Lung (tissue), 12 donors: Measurements from ENCODE around the gene TIAM2. TPM values are rescaled to one million over a fixed set of nuclear protein-coding genes. Genes with fewer than 3 reads are reported as not detected.

Experiments used
- ATAC-seq: fragments of 200-7000 bp; cut with Tn5 transposase; one replicate; pipeline ENCODE4 v1.9.1; 2020; ENCODE audit warnings: moderate number of reproducible peaks; ENCODE audit not compliant: insufficient read depth, low FRiP score
- DNase-seq, 3 donors: peaks; one replicate each; pipeline ENCODE4 v3.0.0-alpha.2; 2013 to 2017
- H3K27ac ChIP-seq, 2 donors: one replicate each; pipeline ENCODE4 v1.5.1; 2013; ENCODE audit warnings: mild to moderate bottlenecking in 2 of 2, moderate library complexity in 2 of 2, control low read depth in 1 of 2, inconsistent platforms in 1 of 2, low read depth in 1 of 2, low read length in 1 of 2
- H3K27me3 ChIP-seq, 3 donors: one replicate each; pipeline ENCODE4 v1.5.1; 2013; ENCODE audit warnings: low read length in 2 of 3; ENCODE audit not compliant: control insufficient read depth in 3 of 3, insufficient read depth in 3 of 3
- H3K36me3 ChIP-seq, 4 donors: one replicate each; pipeline ENCODE4 v1.5.1; 2013; ENCODE audit warnings: low read length in 4 of 4, mild to moderate bottlenecking in 1 of 4, moderate library complexity in 1 of 4; ENCODE audit not compliant: control insufficient read depth in 4 of 4, insufficient read depth in 4 of 4
- H3K4me1 ChIP-seq, 5 donors: one replicate each; pipeline ENCODE4 v1.5.1; 2013; ENCODE audit warnings: low read length in 5 of 5, mild to moderate bottlenecking in 2 of 5, moderate library complexity in 1 of 5; ENCODE audit not compliant: control insufficient read depth in 5 of 5, insufficient read depth in 5 of 5
- H3K4me3 ChIP-seq: one replicate; pipeline ENCODE4 v1.5.1; 2013; ENCODE audit warnings: mild to moderate bottlenecking, control low read depth, moderate library complexity
- H3K9ac ChIP-seq, 2 donors: one replicate each; pipeline ENCODE4 v1.5.1; 2013; ENCODE audit warnings: low read length in 2 of 2, control low read depth in 1 of 2; ENCODE audit not compliant: insufficient read depth in 1 of 2
- H3K9me3 ChIP-seq, 4 donors: one replicate each; pipeline ENCODE4 v1.5.1; 2013; ENCODE audit warnings: low read length in 3 of 4, mild to moderate bottlenecking in 1 of 4, moderate library complexity in 1 of 4; ENCODE audit not compliant: control insufficient read depth in 4 of 4, insufficient read depth in 3 of 4
- WGBS, 2 donors: extraction: QIAGEN DNeasy Blood & Tissue Kit; methylation state at CpG; one replicate each; pipeline ENCODE4 v1.1.7; 2013; 5-methylcytosine and 5-hydroxymethylcytosine counted together
- polyA plus RNA-seq, 2 donors: library from polyadenylated mRNA; stranded (reverse); fragments of 200-250 nt; gene quantifications; one replicate each; pipeline ENCODE4 v1.2.1, GENCODE V29; 2013
- total RNA-seq, 2 donors: library from RNA; depleted of rRNA in 1 of 2; stranded (reverse); fragments of >200 nt in 1 of 2; gene quantifications; one replicate each; pipeline ENCODE4 v1.2.1, GENCODE V29; 2014 to 2021
- TF ChIP-seq, protein P1 (sequence below): IDR thresholded peaks from 2 replicates; pipeline ENCODE4 v1.5.1; 2012; ENCODE audit warnings: mild to moderate bottlenecking; ENCODE audit errors: control extremely low read depth, extremely low read depth
- donor health status: control.
- donor health status: control.
- donor health status: Bipolar disorder and iron deficiency.
- donor health status: healthy.
- donor health status: DM: yes; HTN: yes; CAD: no.

TIAM2 gene
- total and polyA plus RNA-seq, 4 donors: 1.8 to 17.5 (median 4.1) TPM

GRCh38 chr6:155054491-155055250, 59.6 kb downstream of the TIAM2 start:
- ATAC-seq: no peak
- no peak for DNase-seq
- WGBS, 2 donors: 60 to 78% methylated on average over 12 of the region's 12 CpGs
- Histone ChIP-seq H3K9ac (no peak overlapping the region), H3K36me3 (no peaks in the 10 kb centered on the region), H3K4me1 (peaks cover 0 to 2% (median 0%) of the 10 kb centered on the region in 5 donors), H3K27ac (no peak overlapping the region), H3K9me3 (no peaks in the 10 kb centered on the region), H3K27me3 (no peaks in the 10 kb centered on the region), H3K4me3 (no peak overlapping the region)
- TF ChIP-seq, protein P1, sequence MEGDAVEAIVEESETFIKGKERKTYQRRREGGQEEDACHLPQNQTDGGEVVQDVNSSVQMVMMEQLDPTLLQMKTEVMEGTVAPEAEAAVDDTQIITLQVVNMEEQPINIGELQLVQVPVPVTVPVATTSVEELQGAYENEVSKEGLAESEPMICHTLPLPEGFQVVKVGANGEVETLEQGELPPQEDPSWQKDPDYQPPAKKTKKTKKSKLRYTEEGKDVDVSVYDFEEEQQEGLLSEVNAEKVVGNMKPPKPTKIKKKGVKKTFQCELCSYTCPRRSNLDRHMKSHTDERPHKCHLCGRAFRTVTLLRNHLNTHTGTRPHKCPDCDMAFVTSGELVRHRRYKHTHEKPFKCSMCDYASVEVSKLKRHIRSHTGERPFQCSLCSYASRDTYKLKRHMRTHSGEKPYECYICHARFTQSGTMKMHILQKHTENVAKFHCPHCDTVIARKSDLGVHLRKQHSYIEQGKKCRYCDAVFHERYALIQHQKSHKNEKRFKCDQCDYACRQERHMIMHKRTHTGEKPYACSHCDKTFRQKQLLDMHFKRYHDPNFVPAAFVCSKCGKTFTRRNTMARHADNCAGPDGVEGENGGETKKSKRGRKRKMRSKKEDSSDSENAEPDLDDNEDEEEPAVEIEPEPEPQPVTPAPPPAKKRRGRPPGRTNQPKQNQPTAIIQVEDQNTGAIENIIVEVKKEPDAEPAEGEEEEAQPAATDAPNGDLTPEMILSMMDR: no peak

DNA sequence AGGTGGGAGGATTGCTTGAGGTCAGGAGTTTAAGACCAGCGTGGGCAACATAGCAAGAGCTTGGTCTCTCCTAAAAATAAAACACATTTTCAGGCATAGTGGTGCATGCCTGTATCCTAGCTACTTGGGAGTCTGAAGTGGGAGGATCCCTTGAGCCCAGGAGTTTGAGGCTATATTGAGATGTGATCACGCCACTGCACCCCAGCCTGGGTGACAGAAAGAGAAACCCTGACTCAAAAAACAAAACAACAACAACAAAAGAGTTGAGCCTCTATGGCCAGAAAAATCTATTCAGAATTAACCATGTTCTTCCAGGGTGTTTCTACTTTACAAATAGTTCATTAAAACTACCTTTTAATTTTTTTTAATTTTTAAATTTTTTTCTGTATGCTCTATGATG, 60.6 kb downstream of the TIAM2 start:
- Histone ChIP-seq H3K36me3 (no peaks in the 10 kb centered on the region), H3K4me1 (peaks cover 0 to 2% (median 0%) of the 10 kb centered on the region in 5 donors), H3K27me3 (no peaks in the 10 kb centered on the region), H3K9ac (no peak overlapping the region), H3K9me3 (no peaks in the 10 kb centered on the region), H3K4me3 (no peak overlapping the region), H3K27ac (no peak overlapping the region)
- WGBS, 2 donors: 95 to 100% methylated on average over 2 of the region's 2 CpGs
- DNase-seq: no peak
- no peak for ATAC-seq
- TF ChIP-seq, protein P1: no peak

- peaks cover 0 to 2% (median 0%) of the 10 kb centered on the region in 5 donors for H3K4me1 ChIP-seq
- ATAC-seq: no peak
- WGBS, 2 donors: 89 to 90% methylated on average over 3 of the region's 3 CpGs
These were observed 61.6 kb downstream of the TIAM2 start for GRCh38 chr6:155056756-155057155.

More at GRCh38 chr6:155056756-155057155, 61.6 kb downstream of the TIAM2 start:
- no peaks in the 10 kb centered on the region for H3K9me3 ChIP-seq
- no peaks in the 10 kb centered on the region for H3K27me3 ChIP-seq
- no peak overlapping the region for H3K27ac ChIP-seq
- TF ChIP-seq, protein P1: no peak
- DNase-seq: no peak
- H3K9ac ChIP-seq: no peak overlapping the region
- H3K4me3 ChIP-seq: no peak overlapping the region
- no peaks in the 10 kb centered on the region for H3K36me3 ChIP-seq
